ENCODE data around the gene TMCC1.

DNA sequence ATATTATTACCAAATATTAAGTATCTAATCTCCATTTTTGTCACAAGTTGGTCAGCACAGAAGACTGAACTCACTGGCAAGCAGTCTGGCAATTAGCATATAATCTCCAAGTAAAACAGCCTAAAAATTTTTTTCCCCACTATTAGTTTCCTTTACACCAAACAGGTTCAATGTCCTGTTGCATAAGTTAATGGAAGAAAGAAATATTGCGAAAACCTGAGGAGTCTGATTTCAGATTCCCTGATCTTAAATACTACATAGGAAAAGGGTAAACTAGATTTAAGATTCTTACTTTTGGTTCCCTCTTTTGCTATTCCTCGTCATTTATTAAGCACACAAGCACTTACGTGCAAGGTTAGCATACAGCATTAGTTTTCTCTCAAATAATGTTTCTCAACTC lies 153.9 kb downstream of the TMCC1 start:
- TF ChIP-seq, protein P1, sequence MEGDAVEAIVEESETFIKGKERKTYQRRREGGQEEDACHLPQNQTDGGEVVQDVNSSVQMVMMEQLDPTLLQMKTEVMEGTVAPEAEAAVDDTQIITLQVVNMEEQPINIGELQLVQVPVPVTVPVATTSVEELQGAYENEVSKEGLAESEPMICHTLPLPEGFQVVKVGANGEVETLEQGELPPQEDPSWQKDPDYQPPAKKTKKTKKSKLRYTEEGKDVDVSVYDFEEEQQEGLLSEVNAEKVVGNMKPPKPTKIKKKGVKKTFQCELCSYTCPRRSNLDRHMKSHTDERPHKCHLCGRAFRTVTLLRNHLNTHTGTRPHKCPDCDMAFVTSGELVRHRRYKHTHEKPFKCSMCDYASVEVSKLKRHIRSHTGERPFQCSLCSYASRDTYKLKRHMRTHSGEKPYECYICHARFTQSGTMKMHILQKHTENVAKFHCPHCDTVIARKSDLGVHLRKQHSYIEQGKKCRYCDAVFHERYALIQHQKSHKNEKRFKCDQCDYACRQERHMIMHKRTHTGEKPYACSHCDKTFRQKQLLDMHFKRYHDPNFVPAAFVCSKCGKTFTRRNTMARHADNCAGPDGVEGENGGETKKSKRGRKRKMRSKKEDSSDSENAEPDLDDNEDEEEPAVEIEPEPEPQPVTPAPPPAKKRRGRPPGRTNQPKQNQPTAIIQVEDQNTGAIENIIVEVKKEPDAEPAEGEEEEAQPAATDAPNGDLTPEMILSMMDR (IDR thresholded peaks at IDR 0.05), result no peak
- no peak for TF ChIP-seq POLR2A (IDR thresholded peaks at IDR 0.05)
- TF ChIP-seq EP300 (IDR thresholded peaks at IDR 0.05), result no peak
